ENCODE measurements around the gene GPR62.
"Not testable (repeated sequence)": the region's sequence is repeated elsewhere in the genome, so short reads cannot be mapped to it uniquely, and the experiment has no call there.

The GPR62 gene

GRCh38 chr3:51984269-51984647 is 29.1 kb downstream of the GPR62 start:
- DNase-seq = no peak
- in situ Hi-C loops (cut with MboI; ENCODE audit: low pct_unique_long_range_greater_than_20kb, low sequenced_read_pairs) = no loop called here

DNA sequence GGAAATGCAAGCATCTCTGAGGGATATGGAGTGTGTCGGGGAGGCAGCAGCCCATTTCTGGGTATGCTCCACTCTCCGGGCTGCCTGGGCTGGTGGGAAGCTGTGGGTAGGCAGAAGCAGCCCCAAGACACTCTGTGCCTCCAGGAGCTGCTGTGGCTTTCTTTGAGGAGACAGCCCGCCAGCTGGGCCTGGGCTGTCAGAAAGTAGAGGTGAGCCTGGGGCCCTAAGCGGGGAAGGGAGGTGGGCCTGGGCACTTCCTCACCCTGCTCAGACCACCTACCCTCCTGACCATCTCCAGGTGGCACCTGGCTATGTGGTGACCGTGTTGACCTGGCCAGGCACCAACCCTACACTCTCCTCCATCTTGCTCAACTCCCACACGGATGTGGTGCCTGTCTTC is 29.9 kb downstream of the GPR62 start:
- no peak for DNase-seq
- in situ Hi-C loops (cut with MboI; ENCODE audit: low pct_unique_long_range_greater_than_20kb, low sequenced_read_pairs) = no loop called here

- DNase-seq = no peak
- in situ Hi-C loops (cut with MboI; ENCODE audit: low pct_unique_long_range_greater_than_20kb, low sequenced_read_pairs) = no loop called here
Observed at GRCh38 chr3:51986010-51986947, 31.1 kb downstream of the GPR62 start.

- in situ Hi-C loops (cut with MboI; ENCODE audit: low pct_unique_long_range_greater_than_20kb, low sequenced_read_pairs) = no loop called here
- no peak for DNase-seq
Observed at GRCh38 chr3:51987568-51987967, 32.4 kb downstream of the GPR62 start.

DNA sequence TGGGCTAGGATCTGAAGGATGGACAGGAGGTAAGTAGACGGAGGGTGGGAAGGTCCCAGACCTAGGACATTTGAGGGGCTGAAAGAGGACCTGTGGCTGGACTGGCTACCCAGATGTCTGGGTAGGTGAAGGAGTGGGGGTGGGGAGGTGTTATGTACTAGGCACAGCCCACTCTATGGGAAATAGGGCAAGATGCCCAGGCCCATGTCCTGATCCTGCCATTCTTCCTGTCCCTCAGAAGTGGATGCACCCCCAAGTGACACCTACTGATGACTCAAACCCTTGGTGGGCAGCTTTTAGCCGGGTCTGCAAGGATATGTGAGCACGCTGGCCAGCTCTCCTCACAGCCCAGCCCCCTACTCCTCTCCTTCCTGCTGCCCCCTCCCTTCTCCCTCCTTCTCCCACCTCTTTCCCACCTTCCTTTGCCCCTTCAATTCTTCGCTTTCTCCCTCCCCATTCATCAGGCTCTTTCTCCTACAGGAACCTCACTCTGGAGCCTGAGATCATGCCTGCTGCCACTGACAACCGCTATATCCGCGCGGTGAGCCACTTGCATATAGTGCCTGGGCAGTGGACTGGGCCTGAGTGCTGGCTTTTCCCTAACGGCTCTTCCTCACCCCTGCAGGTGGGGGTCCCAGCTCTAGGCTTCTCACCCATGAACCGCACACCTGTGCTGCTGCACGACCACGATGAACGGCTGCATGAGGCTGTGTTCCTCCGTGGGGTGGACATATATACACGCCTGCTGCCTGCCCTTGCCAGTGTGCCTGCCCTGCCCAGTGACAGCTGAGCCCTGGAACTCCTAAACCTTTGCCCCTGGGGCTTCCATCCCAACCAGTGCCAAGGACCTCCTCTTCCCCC is 33.3 kb downstream of the GPR62 start:
- no peak for DNase-seq
- in situ Hi-C loops (cut with MboI; ENCODE audit: low pct_unique_long_range_greater_than_20kb, low sequenced_read_pairs) = no loop called here

GRCh38 chr3:51990501-51990971 is 35.4 kb downstream of the GPR62 start:
- DNase-seq; in situ Hi-C loops (cut with MboI; ENCODE audit: low pct_unique_long_range_greater_than_20kb, low sequenced_read_pairs): not testable (repeated sequence)

DNA sequence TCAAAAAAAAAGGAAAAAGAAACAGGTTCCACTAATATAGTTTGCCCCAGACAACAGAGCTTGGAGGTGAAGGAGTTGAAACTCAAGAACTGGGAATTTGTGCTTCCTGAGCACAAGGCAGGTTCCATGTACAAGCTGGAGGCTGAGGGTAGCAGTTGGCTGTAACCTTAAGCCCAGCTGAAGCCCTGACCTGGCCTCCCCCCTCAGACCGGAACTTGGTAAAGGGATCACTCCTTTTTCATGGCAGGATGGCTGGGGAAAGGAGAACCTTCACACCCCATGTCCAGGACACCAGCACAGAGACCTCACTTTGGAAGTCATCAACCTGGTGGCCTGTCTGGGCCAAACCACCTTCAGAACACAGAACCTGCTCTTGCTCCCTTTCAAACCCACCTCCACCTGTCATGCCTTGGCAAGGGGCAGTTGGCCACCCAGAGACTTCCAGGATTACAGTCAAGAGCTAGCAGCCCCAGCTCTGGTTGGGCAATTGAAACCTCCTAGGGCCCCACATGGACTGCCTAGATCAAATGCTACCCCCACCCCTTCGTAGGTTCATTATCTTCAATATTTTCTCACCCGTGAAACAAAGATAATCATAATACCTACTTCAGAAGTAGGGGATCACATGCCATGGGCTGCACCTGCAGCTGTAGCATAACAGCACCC is 37.0 kb downstream of the GPR62 start:
- no peak for DNase-seq
- in situ Hi-C loops (cut with MboI; ENCODE audit: low pct_unique_long_range_greater_than_20kb, low sequenced_read_pairs) = no loop called here

- DNase-seq; in situ Hi-C loops (cut with MboI; ENCODE audit: low pct_unique_long_range_greater_than_20kb, low sequenced_read_pairs): not testable (repeated sequence)
Observed at GRCh38 chr3:51993657-51994056, 38.5 kb downstream of the GPR62 start.

- in situ Hi-C loops (cut with MboI; ENCODE audit: low pct_unique_long_range_greater_than_20kb, low sequenced_read_pairs) = no loop called here
- DNase-seq = no peak
Observed at GRCh38 chr3:51994530-51994929, 39.3 kb downstream of the GPR62 start.

DNA sequence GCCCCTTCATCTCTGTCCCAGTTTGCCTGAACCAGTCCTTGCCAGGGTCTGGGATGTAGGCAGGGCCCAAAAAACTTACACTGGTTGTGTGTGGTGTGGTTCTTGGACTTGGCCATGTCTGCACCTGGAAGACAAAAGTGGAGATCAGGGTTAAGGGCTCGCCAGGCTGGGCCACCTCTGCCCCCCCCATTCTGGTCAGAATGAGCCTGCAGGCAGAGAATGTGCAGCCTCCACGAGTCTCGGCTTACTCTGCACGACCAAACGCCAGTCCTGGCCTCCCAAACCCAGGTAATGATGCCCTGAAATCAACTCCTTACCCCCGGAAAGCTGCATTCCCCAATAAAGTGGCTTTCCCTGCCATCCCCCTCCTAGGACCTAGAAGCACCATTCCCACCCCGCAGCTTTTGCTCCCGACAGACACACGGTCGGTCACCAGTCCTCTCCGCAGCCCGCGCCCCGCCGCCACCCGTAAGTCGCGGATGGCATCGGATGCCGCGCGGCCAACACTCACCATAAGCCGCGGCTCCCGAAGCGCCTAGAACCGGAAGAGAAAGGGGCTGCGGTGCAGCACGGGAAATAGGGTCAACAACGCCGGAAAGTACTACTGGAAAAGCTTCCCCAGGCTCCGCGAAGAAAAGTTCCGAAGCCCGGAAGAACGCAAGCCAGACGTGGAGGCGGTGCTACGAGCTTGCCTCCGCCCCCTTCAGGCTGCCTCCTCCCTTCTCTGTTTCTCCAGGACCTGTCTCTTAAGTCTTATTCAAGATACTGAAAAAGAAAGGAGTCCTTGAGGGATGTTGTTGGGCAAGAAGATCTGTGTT is 40.4 kb downstream of the GPR62 start, which contains the start of gene RPL29:
RPL29 (minus strand) TSS at position 550 of the 818 bp plus-strand sequence; CDS start at position 116, 434 bp downstream.
- peak; percentile 97 for DNase-seq
- in situ Hi-C loops (cut with MboI; ENCODE audit: low pct_unique_long_range_greater_than_20kb, low sequenced_read_pairs) = no loop called here

GRCh38 chr3:51997172-51997571 is 42.0 kb downstream of the GPR62 start:
- DNase-seq = no peak
- in situ Hi-C loops (cut with MboI; ENCODE audit: low pct_unique_long_range_greater_than_20kb, low sequenced_read_pairs) = no loop called here

GRCh38 chr3:51997935-51998596 is 42.9 kb downstream of the GPR62 start:
- in situ Hi-C loops (cut with MboI; ENCODE audit: low pct_unique_long_range_greater_than_20kb, low sequenced_read_pairs) = no loop called here
- DNase-seq = no peak

DNA sequence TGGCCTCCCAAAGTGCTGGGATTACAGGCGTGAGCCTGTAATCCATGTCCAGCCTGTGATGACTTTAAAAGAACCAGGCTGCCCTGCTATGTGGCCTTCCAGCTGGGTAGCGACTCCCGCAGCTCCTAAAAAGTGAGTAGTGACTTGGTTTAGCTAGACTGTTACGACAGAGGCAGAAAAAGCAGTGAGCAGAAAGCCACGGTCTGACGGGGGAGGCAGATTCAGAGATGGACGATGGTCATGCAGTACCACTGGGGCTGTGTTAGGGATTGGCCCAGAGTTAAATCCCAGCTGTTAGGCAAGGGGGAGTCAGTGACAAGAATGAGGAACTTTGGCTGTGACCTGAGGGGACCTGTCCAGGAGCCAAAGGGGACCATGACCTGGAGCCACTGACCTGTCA is 43.6 kb downstream of the GPR62 start:
- in situ Hi-C loops (cut with MboI; ENCODE audit: low pct_unique_long_range_greater_than_20kb, low sequenced_read_pairs) = no loop called here
- no peak for DNase-seq

- in situ Hi-C loops (cut with MboI; ENCODE audit: low pct_unique_long_range_greater_than_20kb, low sequenced_read_pairs) = loop anchor here (10.0 kb wide), 1 partner anchor 135 kb away; no protein-coding TSS in a partner anchor
Observed at GRCh38 chr3:51999846-52000245, 44.7 kb downstream of the GPR62 start.

DNA sequence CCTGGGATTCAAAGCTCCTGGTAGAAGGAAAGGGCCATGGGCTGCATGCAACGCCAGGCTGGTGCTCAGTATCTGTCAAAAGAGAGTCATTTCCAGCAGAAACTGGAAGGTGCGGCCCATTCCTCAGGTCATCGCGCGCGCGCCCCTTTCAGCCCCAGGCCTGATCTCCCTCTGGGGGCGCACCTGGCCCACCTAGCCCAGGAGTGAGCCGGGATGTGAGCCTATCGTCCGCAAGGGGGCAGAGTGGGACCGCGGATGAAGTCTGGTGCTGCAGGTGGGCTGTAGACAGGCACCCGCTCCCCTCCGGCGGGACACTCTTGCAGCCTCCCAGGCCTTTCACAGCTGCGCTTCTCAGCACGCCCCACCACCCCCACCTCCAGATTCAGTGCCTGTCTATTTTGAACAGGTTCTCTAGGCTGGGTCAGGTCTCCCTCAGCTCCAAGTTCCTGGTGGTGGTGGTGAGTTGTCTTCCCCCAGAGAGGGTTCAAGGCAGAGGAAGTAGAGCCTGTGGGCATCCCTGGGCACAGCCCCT is 46.3 kb downstream of the GPR62 start:
- in situ Hi-C loops (cut with MboI; ENCODE audit: low pct_unique_long_range_greater_than_20kb, low sequenced_read_pairs) = loop anchor here (10.0 kb wide), 1 partner anchor 133 kb away; no protein-coding TSS in a partner anchor
- DNase-seq = peak; percentile 88

More at GRCh38 chr3:51999846-52000245, 44.7 kb downstream of the GPR62 start:
- DNase-seq = no peak

- DNase-seq = no peak
- in situ Hi-C loops (cut with MboI; ENCODE audit: low pct_unique_long_range_greater_than_20kb, low sequenced_read_pairs) = loop anchor here (10.0 kb wide), 1 partner anchor 132 kb away; no protein-coding TSS in a partner anchor
Observed at GRCh38 chr3:52002748-52003147, 47.6 kb downstream of the GPR62 start.

GRCh38 chr3:52004163-52004787 is 49.1 kb downstream of the GPR62 start:
- in situ Hi-C loops (cut with MboI; ENCODE audit: low pct_unique_long_range_greater_than_20kb, low sequenced_read_pairs) = loop anchor here (10.0 kb wide), 1 partner anchor 131 kb away; no protein-coding TSS in a partner anchor
- peak; percentile 69 for DNase-seq
